ENCODE data around the gene ENTPD3.

Gene ENTPD3

DNA sequence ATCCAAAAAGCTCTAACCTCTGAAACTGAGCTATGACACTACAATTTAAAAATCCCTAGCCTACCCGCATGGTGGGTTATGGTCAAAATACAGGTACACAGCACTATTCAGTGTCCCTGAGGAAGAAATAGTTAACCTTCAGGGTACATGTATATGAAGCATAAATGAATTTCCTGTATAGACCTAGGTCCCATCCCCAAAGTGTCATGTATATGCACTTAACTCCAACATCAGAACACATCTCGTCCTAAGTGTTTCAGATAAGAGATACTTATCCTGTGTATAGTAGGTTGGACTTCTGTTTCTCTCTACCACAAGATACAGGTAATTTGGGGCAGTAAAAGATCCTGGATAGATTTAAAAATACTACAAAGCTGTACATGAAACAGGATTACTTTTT, 76.6 kb downstream of the ENTPD3 start:
- no peak for TF ChIP-seq GATA3 (IDR thresholded peaks at IDR 0.05; ENCODE audit: low read depth, low read length)
- TF ChIP-seq GATA2 (IDR thresholded peaks at IDR 0.05; ENCODE audit: low read depth, low read length): no peak

DNA sequence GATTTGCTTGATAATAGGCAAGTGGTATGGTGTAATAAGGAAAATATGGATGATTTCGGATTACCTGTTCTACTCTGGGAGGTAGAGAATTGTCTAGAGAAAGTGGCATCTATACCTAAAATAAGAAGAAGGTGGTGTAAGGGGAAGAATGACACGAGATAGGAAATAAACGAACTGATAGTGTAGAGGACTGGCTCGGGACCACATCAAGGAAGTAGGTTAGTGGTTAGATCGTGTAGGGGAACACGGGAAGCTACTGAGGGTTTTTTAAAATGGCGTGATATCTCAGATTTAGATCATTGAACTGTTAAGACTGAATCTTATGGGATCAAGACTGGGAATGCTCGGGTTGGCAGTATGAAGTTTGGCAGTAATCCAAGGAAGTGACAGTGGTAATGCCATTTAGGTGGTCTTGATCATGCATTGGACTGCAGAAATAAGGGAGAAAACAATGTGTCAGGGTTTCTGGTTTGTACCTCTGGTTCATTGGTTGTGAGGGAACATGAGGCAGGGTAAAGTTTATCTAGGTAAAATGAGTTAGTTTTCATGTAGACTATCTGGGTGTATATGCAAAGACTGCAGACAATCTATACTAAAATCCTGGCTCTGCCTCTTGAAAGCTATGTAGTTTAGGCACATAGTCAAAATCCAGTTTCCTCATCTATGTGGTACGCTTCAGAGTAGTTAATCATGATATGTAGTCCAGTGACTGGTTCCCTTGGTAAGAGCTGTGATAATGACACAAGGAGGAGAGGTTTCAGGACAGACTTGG, 77.5 kb downstream of the ENTPD3 start:
- TF ChIP-seq GATA3 (IDR thresholded peaks at IDR 0.05; ENCODE audit: low read depth, low read length) (no peak), GATA2 (IDR thresholded peaks at IDR 0.05; ENCODE audit: low read depth, low read length) (no peak)

DNA sequence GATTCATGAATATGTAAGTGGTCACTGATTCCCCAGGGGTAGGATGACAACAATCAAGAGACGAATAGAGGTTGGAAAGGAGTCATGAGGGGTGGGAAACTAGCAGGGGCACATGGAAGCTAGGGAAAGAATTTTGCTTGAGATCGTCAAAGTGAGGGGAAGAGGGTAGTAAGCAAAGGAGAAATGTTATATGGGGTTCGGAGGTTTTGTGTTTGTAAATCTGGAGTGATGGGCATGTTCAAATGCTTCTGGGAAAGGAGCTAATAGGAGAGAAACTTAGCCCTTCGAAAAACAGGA, 78.1 kb downstream of the ENTPD3 start:
- TF ChIP-seq GATA2 (IDR thresholded peaks at IDR 0.05; ENCODE audit: low read depth, low read length) (no peak), GATA3 (IDR thresholded peaks at IDR 0.05; ENCODE audit: low read depth, low read length) (no peak)

DNA sequence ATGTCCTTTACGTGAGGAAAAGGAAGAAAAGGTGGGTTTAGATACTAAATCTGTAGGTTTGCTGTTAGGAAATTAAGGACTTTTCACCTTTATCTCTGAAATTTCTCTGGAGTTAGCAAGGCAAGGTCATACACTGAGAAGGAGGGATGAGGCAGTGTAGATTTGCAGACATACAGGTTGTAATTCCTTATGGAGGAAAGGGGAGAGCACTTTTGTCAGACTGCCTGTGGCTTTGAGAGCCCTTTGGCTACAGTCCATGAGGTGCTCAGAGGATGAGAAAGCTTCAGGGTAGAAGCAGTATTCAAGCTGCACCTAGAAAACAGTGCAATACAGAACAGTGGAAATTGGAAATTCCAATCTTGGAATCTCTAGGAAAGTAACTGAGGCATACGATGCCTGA, 78.5 kb downstream of the ENTPD3 start:
- no peak for TF ChIP-seq GATA2 (IDR thresholded peaks at IDR 0.05; ENCODE audit: low read depth, low read length)
- TF ChIP-seq GATA3 (IDR thresholded peaks at IDR 0.05; ENCODE audit: low read depth, low read length): no peak

DNA sequence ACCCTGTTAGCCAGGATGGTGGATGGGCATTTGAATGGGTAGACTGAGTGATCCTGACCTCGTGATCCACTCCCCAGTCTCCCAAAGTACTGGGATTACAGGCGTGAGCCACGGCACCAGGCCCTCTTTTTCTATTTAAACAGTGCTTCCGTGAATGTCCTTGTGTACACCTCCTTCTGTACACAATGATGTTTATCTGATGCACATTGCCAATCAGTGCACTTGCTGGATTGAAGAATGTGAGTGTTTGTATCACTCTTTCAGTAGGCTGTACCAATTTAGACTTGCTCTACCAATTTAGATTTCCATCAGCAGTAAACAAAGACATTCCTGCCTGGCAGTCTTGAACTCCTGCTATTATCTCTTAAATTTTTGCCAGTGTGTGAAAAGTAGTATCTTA, 81.0 kb downstream of the ENTPD3 start:
- no peak for TF ChIP-seq GATA3 (IDR thresholded peaks at IDR 0.05; ENCODE audit: low read depth, low read length)
- no peak for TF ChIP-seq GATA2 (IDR thresholded peaks at IDR 0.05; ENCODE audit: low read depth, low read length)

DNA sequence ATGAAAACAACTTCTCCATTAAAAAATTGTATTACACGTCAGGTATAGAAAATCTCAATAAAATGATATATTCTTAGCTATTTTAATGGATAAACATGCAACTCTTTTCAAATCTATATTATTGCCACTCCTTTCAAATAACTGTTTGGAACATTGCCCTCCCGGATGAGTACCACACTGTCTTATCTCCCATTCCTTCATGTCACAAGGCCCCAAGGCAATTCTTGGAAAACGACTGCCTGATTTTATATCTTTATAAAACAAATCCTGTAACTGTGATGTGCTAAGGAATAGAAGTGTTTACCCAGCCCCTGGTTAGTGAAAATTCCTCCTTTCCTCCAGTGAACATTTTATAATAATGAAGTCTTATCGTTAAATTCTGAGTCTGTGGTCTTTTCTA, 83.7 kb downstream of the ENTPD3 start:
- TF ChIP-seq GATA2 (IDR thresholded peaks at IDR 0.05; ENCODE audit: low read depth, low read length) (no peak), GATA3 (IDR thresholded peaks at IDR 0.05; ENCODE audit: low read depth, low read length) (no peak)

DNA sequence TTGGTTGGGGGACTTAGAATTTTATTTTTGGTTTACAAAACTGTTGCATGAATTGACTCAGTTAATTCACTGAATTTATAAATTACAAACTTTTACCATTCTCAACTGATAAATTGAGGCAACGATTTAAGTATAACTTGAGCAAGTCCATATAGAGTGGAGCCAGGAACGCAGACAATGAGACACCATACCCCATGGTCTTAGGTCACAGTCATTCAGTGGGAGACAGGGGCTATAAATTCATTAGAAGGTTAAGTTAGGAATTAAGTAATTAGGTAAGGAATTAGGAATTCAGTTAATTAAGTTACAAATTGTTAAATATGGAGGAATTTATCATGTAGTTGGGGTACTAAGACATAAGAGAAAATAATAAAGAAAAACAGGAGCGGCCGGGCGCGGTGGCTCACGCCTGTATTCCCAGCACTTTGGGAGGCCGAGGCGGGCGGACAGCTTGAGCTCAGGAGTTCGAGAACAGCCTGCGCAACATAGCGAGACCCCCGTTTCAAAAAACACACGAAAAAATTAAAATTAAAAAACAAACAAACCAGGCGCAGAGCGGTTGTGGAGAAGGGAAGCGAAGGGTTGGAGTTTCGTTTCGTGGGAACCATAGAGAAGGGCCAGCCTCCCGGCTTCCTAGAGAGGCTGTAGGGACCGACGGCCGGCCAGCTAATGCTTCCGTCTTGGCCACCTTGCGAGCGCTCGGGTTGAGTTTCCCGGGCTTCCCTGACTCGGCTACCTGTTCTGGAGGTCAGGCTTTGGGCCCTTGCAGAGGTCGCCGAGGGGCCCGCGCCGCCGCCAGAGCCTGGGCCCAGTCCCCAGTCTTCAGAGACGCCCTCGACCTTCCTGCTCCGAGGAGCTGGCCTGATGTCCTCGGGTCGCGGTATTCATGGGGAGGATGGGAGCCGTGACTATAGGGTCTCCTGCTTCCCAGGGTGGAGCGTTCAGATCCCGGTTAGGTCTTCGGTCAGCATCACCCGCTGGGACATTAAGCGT, 89.8 kb downstream of the ENTPD3 start, which contains the start of gene ZNF619:
ZNF619 (plus strand) TSS at position 645 of the 993 bp plus-strand sequence. CDS start 858 bp downstream, outside the sequence.
- TF ChIP-seq GATA2 (IDR thresholded peaks at IDR 0.05; ENCODE audit: low read depth, low read length): no peak
- no peak for TF ChIP-seq GATA3 (IDR thresholded peaks at IDR 0.05; ENCODE audit: low read depth, low read length)

DNA sequence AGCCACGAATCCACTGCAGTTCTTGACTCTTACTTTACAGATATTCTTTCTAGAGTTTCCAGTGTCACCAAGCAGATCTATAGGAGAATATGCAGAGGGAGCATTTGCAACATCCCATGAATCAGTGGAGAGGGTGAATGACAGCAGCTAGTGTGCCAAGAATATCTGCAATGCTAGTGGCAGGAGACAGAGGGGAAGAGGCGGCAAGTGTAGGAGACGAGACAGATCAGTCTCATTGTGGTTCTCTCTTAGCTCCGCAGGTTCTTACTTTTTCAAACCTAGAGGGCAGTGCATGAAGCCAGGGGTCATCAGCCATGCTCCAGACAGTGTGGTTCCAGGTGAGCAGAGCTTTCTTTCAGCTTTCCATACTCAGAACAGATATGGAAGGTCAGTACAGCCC, 90.7 kb downstream of the ENTPD3 start:
- TF ChIP-seq GATA2 (IDR thresholded peaks at IDR 0.05; ENCODE audit: low read depth, low read length): no peak
- no peak for TF ChIP-seq GATA3 (IDR thresholded peaks at IDR 0.05; ENCODE audit: low read depth, low read length)

Measured in SH-SY5Y (cell line).